RWPE1 (cell line): Measurements from ENCODE around the gene MYO5A.

Experiments
- CTCF ChIA-PET: fragments of 350-600 bp; sonication (Branson Sonifier 250); formaldehyde crosslinking; extraction: SDS; loops from one replicate; lab custom pipeline; 2021; lab: Yijun Ruan, JAX
- POLR2A ChIA-PET: fragments of 400-600 bp; formaldehyde crosslinking; extraction: SDS; loops from one replicate; lab custom pipeline; 2020; ENCODE audit warnings: antibody characterized with exemption; ENCODE audit not compliant: low non-redundant PET; lab: Yijun Ruan, JAX
- DNase-seq: peaks from one replicate; pipeline ENCODE4 v3.0.0; 2012; ENCODE audit warnings: low spot score
- H3K27ac ChIP-seq: fragments of 450-650 bp; 2 replicates; pipeline ENCODE4 v1.5.1; 2017
- TF ChIP-seq, protein P1 (sequence below): fragments of 450-650 bp; conservative IDR thresholded peaks from 2 replicates; pipeline ENCODE4 v1.5.1; 2017; ENCODE audit warnings: low read depth, mild to moderate bottlenecking

MYO5A gene

DNA sequence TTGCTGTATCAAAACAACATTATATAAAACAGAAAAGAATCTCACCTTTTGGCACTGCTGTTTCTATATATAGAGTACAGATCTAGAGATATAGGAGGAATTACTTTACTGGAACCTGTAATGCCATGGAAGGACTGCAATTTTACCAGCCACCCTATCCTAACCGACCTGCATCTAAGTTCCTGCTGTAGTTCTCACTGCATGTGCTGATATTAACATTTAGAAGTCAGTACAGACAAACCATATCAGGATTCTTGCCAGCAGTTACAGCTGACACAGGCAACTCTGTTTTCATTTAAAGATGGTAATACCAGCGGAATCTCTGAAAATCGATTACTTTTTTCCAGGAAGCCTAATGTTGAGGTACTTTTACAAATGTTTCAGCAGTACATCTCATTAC lies 159.7 kb downstream of the MYO5A start:
- TF ChIP-seq, protein P1, sequence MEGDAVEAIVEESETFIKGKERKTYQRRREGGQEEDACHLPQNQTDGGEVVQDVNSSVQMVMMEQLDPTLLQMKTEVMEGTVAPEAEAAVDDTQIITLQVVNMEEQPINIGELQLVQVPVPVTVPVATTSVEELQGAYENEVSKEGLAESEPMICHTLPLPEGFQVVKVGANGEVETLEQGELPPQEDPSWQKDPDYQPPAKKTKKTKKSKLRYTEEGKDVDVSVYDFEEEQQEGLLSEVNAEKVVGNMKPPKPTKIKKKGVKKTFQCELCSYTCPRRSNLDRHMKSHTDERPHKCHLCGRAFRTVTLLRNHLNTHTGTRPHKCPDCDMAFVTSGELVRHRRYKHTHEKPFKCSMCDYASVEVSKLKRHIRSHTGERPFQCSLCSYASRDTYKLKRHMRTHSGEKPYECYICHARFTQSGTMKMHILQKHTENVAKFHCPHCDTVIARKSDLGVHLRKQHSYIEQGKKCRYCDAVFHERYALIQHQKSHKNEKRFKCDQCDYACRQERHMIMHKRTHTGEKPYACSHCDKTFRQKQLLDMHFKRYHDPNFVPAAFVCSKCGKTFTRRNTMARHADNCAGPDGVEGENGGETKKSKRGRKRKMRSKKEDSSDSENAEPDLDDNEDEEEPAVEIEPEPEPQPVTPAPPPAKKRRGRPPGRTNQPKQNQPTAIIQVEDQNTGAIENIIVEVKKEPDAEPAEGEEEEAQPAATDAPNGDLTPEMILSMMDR: no peak
- ChIA-PET POLR2A (no interaction called here), CTCF (interaction anchor here (0.6 kb wide), 1 partner anchor 71 kb away, joined by 3 read pairs; no protein-coding TSS in a partner anchor)
- H3K27ac ChIP-seq: no peak overlapping the region
- DNase-seq: no peak

DNA sequence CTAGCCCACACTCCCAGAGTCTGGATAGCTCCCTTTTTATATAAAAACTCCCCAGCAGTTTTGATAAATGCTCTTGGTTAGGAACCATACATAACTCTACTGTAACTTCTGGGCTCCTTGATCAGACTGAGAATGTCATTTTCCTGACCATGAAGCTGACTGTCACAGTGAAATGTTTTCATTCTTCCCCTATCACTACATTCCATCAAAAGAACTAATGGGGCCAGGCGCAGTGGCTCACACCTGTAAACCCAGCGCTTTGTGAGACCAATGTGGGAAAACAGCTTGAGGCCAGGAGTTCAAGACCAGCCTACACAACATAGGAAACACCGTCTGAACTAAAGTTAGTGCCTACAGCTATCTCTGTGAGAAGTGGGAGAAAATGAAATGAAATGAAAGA lies 160.3 kb downstream of the MYO5A start:
- DNase-seq: no peak
- TF ChIP-seq, protein P1: no peak
- POLR2A ChIA-PET: no interaction called here

DNA sequence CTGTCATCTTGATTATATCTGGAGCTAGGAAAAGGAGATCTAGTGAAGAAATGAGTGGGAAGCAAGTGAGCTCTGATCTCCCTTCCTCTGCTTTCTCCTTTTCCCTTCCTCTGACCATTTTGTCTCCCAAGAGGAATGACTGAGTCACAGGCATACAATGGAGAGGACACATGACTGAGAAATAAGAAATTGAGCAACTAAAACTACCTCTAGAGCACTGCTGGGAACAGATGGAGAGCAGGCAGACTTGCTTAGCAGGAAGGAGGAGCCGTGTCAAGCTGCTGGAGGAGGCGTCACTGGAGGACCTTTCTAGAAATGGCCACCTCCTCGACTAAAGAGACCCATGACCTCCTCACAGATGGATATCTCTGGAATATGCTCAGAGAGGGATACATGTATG lies 166.2 kb downstream of the MYO5A start:
- H3K27ac ChIP-seq: no peak overlapping the region
- CTCF ChIA-PET: no interaction called here
- TF ChIP-seq, protein P1: no peak
- DNase-seq: no peak
- POLR2A ChIA-PET: no interaction called here

More for the DNA sequence above, 160.3 kb downstream of the MYO5A start:
- H3K27ac ChIP-seq: no peak overlapping the region
- CTCF ChIA-PET: no interaction called here

DNA sequence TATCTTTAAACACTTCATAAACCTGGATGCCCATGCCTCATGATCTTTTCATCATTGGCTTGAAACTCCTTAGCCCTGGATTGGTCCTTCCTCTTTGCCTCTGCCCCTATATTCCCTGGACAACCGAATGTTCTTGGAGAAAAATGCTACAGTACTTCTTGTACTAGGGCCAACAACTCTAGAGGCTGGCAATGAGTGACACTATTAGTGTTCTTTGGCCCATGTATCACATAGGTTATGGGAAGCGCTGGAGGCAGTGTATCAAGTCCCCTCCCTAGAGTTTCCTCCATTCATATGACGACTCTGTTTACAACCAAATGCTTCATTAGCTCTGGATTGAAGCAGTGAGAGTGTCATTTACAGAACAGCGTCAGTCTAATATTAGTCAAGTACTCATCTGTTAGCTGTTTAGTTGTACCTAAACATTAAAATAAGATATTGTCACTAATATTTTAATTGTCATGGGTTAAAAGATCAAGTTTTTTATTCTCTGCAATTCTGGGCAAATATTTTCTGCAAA lies 166.6 kb downstream of the MYO5A start:
- DNase-seq: no peak
- TF ChIP-seq, protein P1: no peak
- ChIA-PET CTCF (no interaction called here), POLR2A (no interaction called here)
- no peak overlapping the region for H3K27ac ChIP-seq

DNA sequence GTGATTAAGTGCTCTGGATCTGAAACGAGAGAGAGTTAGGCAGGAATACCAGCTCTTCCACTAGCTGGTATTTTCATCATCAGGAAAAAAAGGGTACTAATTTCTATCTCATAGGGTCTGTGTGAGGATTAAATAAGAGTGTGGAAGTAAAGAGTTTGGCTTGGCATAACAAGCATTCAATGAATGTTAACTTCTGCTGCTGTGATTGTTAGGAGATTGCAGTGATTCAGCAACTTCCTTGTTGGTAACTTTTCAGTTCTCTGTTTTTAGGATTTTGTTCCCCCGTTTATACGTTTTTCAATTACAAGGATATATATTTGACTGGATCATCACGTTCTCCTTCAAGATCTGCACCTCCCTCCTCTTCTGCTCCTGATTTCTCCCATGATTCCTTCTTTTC lies 167.2 kb downstream of the MYO5A start:
- POLR2A ChIA-PET: no interaction called here
- CTCF ChIA-PET: no interaction called here
- no peak for DNase-seq
- H3K27ac ChIP-seq: no peak overlapping the region
- TF ChIP-seq, protein P1: no peak

DNA sequence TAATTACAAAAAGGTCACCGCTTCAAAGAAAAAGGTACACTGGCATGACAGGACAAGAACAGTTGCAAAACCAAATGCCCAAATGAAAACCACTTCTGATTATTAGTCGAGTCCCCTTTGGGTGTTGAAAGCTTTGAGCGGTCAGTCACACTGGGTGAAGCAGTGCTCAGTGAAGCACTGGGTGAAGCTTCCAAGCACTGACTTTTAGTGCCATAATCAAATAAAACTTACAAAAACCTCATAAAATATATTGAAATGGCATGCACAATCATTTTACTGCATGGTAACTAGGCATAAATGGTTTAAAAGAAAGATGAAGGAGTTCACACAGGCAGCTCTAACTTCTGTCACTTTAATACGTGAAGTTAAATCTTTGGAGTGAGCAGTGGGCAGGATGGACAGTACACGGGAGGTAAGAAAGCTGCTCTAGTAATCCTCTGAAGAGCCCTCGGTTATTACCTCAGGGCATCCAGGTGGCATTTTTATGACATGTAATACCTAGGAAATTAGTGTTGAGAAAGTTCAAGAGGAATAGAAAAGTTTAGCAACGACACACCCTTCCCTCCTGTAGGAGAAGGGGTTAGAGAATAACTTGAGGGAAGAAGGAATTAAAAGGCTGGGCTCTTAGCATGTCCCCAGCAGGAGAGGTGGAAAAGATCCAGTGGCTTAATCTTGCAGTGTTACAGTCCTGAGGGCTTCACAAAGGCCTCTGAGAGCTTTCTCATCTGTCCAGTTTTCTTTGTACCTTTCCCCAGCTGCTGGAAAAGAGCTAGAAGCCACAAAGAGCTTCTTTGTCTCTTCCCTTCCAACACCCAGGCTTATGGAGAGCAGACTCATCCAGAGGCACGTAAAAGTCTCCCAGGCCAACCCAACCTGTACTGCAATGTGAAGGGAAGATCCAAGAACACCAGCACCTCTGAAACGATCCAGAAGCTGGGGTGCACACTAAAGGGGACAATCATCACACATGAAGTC lies 168.2 kb downstream of the MYO5A start:
- POLR2A ChIA-PET: no interaction called here
- CTCF ChIA-PET: no interaction called here
- no peak overlapping the region for H3K27ac ChIP-seq
- TF ChIP-seq, protein P1: no peak
- no peak for DNase-seq
